GM12892 (cell line): ENCODE data around the gene TCAIM.

Source experiments
- DNase-seq: peaks from one replicate; pipeline ENCODE4 v3.0.0; 2011; ENCODE audit not compliant: insufficient read length
- FAIRE-seq: peaks from 2 replicates; lab custom pipeline; 2011; peaks lifted over from hg19 to GRCh38; lab: Jason Lieb, UNC
- POLR2A ChIP-seq: IDR thresholded peaks from 2 replicates; pipeline ENCODE4 v1.6.1; 2011; ENCODE audit warnings: low read depth, low read length, control low read depth
- POLR2AphosphoS5 ChIP-seq: IDR thresholded peaks from 2 replicates; pipeline ENCODE4 v1.6.1; 2011; ENCODE audit warnings: low read depth, low read length, control low read depth
- TAF1 ChIP-seq: IDR thresholded peaks from 2 replicates; pipeline ENCODE4 v1.6.1; 2011; ENCODE audit warnings: low read depth, mild to moderate bottlenecking, control low read depth, low read length, borderline replicate concordance

Gene TCAIM

DNA sequence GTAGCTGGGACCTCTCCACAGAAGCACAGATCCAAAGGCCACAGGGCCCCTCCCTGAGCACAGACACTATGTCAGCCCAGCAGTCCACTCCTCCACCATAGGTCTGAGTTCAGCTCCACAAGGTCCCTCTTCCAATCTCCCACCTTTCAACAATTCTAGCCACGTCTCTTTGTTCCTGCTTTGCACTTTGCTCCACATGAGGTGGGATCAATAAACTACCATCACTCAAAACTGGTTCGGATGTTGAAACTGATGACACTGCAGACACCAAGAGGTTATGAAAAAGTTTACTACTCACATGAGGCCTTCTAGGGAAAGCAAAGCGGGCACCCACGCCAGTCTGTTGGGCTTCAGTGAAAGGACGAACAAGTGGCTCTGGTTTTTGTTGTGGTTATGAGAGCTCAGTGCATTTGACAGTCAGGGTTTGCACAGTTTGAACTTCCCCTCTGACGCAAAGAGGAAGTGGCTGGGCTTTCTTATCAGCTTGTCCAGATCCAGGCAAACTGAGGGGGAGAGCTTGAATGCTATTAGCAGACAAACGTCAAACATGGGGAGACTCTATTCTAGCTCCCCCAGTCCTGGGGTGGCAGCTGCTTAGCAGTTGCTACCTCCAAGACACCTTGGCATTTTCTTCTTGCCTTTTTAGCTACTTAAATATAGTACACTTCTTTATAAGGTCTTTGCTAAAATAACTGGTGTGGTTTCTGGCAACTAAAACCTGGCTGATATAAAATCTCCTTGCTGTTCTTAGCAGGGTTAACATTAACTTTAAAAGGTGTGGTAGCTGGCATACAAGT lies 101.1 kb downstream of the TCAIM start:
- FAIRE-seq (peak; percentile 95), DNase-seq (peak; percentile 63)
- peak; percentile 63 for TF ChIP-seq POLR2AphosphoS5
- TF ChIP-seq TAF1 = no peak
- peak; percentile 61 for TF ChIP-seq POLR2A

DNA sequence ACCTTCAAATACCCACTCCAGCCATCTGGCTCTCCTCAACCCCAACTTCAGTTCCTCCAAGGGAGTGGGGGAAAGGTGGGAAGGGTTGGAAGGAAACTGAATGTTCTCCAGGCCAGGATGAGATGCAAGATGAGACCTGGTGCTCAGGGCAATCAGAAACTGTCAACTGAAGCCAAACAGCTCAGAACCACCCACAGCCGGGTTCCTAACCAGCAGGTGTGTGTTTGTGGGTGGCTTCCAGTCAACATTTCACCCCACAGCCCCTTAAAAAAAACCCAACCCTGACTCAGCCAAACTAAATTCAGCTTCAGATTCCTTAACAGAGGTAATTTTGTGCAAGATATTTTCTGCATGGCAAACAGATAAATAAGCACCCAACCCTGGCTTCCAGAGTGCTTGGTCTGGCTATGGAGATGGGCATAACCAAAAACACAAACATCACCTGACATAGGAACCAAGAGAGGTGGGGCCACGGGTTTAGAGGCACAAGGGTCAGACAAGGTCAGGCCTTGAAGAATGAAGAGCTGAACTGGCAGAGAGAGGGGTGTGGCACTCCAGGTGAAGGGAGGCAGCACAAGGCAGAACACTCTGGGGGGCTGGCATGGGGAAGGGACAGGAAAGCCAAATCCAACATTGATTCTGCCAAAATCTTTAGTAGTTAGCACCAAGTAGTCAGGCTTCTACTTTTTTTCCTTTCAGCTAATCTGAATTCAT lies 104.2 kb downstream of the TCAIM start:
- no peak for TF ChIP-seq POLR2AphosphoS5
- TF ChIP-seq POLR2A = no peak
- no peak for TF ChIP-seq TAF1
- DNase-seq (no peak), FAIRE-seq (peak; percentile 53)

GRCh38 chr3:44444437-44444836 lies 105.9 kb downstream of the TCAIM start:
- FAIRE-seq = no peak

GRCh38 chr3:44444896-44445691 lies 106.5 kb downstream of the TCAIM start:
- TF ChIP-seq POLR2A = no peak
- FAIRE-seq = no peak
- DNase-seq = no peak

More at GRCh38 chr3:44444437-44444836, 105.9 kb downstream of the TCAIM start:
- TF ChIP-seq POLR2AphosphoS5 (no peak), TAF1 (no peak), POLR2A (no peak)
- DNase-seq = no peak

DNA sequence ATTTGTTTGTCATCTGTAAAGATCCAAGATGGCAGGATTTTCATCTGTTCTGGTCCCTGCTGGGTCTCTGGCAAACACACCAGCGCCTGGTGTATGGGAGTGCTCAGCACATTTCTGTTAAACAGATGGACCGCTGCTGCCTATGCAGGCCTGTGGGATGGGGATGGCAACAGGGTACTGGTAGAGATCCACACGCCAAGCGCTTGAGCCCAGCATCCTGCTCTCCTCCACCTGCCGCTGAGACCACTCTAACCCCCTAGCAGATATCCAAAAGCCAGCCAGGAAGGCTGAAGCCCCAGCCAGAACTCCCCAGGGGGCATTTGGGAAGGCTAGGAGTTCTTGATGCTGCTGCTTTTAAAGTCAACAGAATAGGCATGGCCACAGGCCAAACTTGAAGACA lies 107.2 kb downstream of the TCAIM start:
- DNase-seq = no peak
- TF ChIP-seq POLR2A = no peak
- no peak for TF ChIP-seq TAF1
- TF ChIP-seq POLR2AphosphoS5 = no peak
- no peak for FAIRE-seq

- no peak for FAIRE-seq
- DNase-seq = no peak
- TF ChIP-seq TAF1 (no peak), POLR2A (no peak), POLR2AphosphoS5 (no peak)
Observed at GRCh38 chr3:44446929-44447328, 108.4 kb downstream of the TCAIM start.

GRCh38 chr3:44451441-44451840 lies 112.9 kb downstream of the TCAIM start:
- FAIRE-seq = no peak
- TF ChIP-seq POLR2AphosphoS5 (no peak), TAF1 (no peak), POLR2A (no peak)
- DNase-seq = no peak

GRCh38 chr3:44454258-44454657 lies 115.7 kb downstream of the TCAIM start:
- TF ChIP-seq TAF1 (no peak), POLR2AphosphoS5 (no peak), POLR2A (no peak)

DNA sequence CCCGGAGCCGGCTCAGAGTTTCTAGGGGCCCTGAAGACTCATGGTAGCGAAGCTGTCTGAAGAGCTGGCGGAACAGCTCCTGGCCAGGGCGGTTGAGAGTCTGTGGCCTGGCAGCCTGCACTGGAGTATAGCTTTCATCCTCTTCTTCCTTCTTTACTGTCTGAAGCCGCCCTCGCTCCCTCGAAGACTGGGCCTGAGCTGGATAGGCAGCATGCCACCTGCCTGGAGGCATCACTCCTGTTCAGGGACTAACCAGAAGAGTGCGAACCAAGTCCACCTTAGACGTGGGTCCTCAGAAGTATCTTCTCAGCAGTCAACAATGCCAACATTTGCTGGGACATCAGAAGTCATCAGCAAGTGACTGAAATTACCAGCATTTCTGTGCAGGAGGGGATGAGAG lies 116.8 kb downstream of the TCAIM start:
- DNase-seq (no peak), FAIRE-seq (no peak)
- TF ChIP-seq POLR2AphosphoS5 = no peak
- no peak for TF ChIP-seq POLR2A
- TF ChIP-seq TAF1 = no peak

More at GRCh38 chr3:44454258-44454657, 115.7 kb downstream of the TCAIM start:
- FAIRE-seq = no peak
- DNase-seq = no peak
